HG03354 (cell line): ENCODE results near the gene LIFR.
"Not testable (repeated sequence)": the region's sequence is repeated elsewhere in the genome, so short reads cannot be mapped to it uniquely, and the experiment has no call there.

Experiments used
- ATAC-seq: cut with Tn5 transposase; IDR thresholded peaks from one replicate; pipeline ENCODE4 v1.9.1; 2021; ENCODE audit warnings: mild to moderate bottlenecking; ENCODE audit not compliant: unreplicated experiment, poor library complexity, severe bottlenecking

The LIFR gene

DNA sequence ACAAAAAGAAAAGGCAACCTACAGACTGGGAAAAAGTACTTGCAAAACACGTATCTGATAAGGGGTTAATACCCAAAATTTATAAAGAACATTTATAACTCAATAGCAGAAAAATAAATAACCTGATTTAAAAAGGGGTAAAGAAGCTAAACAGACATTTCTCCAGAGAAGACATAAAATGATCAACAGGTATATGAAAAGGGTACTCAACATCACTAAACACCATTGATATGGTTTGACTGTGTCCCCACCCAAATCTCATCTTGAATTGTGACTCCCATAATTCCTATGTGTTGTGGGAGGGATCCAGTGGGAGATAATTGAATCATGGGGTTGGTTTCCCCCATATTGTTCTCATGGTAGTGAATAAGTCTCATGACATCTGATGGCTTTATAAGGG, 27.1 kb upstream of the LIFR start:
- no peak for ATAC-seq

DNA sequence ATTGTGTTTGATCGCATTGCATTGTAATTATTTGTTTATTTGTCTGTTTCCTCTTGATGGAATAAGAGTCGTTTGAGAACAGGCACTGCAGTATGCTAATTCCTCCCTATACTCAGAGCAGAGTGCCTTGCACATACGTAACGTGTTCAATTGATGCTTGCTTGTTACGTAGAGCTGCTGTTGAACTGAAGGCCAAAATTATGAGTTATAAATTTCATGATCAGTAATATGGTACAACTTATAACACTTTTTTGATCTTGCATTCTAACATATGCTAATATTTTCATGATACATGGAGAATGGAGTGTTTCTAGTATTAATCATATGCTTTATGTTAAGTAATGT, 26.5 kb upstream of the LIFR start:
- no peak for ATAC-seq

DNA sequence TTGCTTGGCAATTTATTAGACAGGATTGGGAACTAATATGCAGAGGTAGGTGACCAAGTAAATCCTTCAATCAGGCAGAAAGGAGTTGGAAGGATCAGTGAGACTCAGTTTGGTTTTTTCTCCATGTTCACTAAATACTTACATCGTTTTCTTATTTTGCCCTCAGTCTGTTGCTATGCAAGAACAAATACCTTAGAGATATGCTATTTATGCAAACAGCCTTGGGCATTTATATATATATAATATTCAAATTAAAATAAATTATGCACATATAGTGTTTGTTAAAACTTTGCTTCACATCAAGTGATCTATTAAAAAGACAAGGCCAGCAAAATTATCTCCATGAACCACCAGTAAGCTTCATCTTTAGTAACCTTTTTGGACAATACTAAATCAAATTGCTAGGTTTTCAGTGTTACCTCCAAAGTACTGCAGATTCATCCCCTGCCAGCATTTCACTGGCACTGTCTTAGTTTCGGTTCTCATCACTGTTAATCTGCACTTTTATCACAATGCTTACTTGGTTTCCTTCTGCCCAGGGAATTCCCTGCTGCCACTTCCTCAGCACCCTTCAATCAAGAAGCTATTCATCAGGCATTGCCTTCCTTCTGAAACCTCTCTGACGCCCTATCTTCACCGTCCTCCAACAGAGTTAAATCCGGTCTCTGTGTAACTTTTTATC, 26.0 kb upstream of the LIFR start:
- ATAC-seq: no peak

DNA sequence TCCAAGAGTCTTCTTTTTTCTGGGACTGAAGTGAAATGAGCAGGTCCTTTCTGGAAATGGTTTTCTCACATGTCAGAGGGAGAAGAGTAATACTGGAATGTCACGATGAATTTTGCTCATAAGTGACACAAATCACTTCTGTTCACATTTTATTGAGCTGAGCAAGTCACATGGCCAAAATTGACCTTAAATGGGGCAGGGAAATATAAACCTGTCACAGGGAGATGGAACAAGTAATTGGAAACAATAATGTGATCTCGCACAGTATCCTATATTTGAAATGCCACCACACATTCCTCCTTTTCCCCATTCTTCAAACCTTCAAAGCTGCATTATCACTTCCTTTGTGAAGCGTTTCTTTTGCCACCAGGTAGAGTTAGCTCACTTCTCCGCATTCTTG, 25.2 kb upstream of the LIFR start:
- ATAC-seq: no peak

DNA sequence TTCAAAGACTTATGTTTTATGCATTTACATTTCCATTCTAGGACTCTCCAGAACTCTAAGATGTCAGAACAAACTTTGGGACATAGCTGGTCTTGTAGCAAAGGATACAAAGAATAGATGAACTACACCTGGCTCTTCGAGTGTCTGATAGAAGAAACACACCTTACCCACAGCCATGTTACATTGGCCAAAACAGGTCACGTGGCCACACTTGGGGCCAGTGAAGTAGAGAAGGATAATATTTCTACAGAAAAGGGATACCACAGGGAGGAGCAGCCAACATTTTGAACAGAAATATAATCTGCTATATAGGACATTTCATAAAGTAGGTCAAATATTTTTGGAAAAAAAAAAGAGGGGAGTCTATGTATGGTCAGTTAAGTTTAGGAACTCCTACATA, 22.7 kb upstream of the LIFR start:
- ATAC-seq: no peak

DNA sequence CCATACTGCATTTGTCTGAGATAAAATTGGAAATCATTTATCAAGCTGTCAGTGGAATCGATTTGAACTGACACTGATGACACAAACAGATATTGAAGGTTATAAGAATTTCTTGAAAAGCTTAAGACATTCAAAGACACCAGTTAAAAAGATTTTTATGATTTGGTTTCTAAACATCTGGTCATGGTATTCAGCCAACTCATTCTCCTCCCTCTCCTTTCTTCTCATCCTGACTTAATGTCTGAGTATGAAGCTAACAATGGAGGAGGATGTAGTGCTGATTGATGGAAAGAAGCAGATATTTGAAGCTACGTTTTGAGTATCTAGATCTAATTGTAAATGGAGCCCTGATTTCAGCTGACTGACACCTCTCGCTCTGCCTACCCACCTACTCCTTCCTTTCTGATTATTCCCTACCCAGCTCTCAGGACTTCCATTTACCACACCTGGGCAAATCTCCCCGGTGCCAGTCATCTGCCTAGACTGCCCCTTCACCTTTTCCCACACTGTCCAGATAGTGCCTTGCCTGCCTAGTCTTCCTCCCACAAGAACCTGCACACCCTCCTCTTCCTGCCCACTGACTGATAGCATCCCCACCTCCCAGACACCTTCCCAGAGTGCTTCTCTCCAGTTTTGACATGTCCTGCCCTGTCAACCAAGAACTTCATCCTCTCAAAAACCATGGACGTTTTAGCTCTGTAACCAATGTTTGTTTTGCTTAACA, 20.7 kb upstream of the LIFR start:
- ATAC-seq: no peak

DNA sequence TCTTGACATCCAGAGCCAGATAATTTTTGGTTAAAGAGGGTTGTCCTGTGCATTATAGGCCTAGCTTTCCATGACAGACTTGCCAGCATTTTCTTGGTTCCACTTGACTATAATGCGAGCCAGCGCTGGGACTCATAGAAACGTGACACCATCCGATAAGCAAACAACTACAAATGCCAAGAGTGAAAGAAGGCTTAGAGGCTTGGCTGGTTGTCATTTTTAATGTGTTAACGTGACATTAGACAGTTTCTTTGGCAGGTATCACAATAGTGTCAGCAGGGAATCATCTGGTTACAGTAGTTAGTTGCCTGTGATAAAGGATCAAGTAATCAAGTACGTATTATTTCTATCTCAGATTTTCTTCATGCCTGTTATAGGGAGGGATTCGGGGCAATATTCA, 20.0 kb upstream of the LIFR start:
- ATAC-seq: no peak

DNA sequence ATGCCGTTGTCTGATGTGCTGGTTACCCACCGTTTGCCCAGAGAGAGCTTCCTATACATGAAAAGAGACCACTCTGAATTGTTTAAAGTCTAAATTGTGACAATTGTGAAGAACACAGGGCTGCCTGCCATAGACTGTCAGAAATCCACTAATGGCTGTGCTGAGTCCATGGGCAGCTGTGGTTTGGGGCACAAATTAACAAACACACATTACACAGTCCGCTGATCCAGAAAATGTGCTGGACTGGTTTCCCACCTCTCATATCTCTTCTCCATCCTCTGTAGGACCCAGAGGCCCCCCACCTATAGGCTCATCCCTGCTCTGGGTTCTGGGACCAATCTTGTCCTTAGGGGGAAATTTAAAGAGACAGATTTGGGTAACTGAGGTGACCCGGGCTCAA, 19.0 kb upstream of the LIFR start:
- no peak for ATAC-seq

DNA sequence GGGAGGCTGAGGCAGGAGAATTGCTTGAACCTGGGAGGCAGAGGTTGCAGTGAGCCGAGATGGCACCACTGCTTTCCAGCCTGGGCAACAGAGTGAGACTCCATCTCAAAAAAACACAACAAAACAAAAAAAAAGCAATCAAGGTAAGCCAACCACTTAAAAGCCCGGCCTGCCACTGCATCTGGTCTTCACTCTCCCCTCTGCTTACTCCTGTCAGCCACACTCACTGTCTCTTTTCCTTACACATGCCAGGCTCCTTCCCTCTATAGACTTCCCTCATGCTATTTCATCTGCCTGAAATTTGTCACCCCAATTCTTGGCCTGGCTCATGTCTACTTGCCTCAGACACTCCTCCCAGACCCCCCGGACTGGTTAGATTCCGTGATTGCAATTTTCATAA, 17.6 kb upstream of the LIFR start:
- ATAC-seq: no peak

DNA sequence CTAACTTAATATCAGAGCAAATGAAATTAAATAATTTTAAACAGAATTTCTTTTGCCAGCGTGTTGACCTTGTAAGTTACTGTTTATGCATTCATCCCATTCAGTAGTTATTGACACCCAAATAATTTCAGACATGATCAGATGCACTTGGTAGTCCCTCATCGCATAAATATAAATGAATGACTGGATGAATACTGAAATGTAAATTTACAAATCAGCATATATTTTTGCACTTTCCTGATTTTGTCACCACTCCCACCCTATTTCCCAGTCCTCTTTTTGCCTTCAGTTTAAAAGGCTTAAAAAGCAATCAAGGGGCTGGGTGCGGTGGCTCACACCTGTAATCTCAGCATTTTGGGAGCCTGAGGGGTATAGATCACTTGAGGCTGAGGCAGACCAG, 17.1 kb upstream of the LIFR start:
- ATAC-seq: no peak

DNA sequence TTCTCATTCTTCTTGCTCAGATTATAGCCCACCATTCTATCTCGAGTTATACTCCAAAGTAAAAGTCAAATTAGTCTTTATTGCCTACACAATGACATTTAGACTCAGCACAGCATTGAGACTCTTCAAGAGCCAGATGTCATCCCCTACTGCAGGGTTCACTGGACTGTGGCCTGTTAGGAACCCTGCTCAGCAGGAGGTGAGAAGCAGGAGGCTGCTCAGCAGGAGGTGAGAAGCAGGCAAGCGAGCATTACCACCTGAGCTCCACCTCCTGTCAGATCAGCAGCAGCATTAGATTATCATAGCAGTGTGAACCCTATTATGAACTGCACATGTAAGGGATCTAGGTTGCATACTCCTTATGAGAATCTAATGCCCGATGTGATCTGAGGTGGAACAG, 12.7 kb upstream of the LIFR start:
- no peak for ATAC-seq

DNA sequence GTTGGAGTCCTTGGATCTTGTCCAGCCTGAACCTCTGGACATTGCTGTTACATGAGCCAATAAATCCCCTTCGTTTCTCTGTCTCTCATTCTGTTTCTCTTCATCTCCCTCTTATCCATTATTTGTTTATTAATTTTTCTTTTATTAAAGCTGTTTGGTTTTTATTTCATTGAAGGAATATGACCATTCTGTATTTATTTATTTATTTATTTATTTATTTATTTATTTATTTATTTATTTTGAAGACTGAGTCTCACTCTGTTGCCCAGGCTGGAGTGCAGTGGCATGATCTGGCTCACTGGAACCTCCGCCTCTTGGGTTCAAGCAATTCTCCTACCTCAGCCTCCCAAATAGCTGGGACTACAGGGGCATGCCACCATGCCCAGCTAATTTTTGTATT, 10.9 kb upstream of the LIFR start:
- ATAC-seq: not testable (repeated sequence)

DNA sequence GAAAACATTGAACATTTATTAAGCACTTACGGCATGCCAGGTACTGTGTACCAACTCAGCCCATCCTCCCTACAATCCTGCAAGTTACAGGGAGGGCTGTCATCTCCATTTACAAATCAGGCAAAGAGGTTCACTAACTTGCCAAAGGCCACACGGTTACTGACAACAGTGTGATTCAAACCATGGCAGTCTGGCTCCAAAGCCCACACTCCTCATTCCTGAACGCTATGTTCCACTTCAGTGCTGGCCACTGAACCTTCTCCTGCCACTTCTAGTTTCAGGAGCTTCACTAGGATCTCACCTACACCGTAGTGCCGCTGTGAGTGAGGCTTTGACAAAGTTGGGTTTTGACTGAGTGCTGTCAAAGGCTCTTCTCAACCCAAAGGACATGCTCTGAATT, 7.2 kb upstream of the LIFR start:
- no peak for ATAC-seq

DNA sequence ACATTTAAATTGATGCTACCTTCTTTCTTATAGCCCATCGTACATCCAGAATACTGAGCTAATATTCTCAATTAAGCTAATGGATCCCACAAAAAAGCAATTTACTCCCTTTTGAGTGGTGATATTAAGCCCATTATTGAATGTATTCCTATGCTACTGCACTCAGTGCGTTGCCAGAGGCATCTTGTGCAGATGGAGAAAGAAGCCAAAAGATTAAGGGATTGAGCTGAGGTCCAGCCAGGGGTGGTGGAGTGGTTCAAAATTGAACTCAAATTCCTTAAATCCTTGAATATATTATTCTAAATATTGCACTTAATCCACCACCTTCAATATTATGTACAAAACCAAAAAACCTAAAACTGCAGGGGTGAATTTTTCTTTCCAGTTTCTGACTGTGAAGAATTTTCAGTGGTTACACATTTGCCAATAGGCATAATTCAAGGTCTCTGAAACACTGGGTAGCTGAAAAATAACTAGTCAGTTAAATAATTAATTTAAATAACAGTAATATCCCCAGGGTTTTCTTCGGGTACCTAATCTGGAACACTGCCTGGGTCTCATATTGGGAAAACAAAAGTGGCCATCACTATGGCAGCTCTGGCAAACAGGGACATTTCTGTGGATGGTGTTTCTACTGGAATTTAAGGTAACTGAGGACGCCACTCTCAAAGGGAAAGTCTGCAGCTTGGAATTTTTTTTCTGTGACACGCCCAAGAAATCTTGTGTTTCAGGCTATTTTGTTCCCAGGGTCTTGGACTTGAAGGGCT, 6.2 kb upstream of the LIFR start:
- no peak for ATAC-seq

DNA sequence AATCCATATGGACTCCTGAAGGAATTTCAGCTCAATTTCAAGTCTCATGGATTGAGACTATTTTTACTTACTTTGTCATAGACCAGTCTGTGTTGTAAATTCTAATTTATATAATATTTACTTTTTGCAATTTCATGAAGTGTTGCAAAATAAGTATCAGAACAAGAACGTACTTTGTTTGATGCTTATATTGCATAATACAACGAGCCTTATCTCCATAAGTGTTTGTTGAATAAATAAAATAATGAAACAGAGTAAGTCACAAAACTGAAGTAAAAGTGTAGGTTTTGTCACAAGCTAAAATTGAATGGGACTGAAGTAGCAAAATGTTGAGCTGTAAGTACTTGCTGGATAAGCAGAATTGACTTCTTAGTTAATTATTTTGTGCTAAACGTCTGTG, 3.0 kb upstream of the LIFR start:
- no peak for ATAC-seq

DNA sequence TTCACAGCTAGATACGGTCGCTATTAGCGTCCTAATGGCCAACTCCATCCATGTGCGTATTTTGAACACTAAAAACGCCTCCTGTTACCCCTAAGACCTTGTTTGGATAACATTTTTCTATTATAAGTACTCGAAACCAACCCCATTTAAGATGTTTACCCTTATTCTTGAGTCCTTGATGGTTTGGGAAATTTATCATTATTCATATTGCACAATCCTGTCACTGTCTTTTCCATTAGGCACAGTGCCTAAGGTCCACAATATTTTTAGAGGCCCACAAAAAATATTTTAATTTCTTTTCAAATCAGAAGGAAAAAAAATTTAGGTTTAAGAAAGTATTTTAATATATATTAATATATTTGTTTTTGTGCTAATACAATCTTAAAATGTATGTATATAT, 1.3 kb upstream of the LIFR start:
- ATAC-seq: no peak

DNA sequence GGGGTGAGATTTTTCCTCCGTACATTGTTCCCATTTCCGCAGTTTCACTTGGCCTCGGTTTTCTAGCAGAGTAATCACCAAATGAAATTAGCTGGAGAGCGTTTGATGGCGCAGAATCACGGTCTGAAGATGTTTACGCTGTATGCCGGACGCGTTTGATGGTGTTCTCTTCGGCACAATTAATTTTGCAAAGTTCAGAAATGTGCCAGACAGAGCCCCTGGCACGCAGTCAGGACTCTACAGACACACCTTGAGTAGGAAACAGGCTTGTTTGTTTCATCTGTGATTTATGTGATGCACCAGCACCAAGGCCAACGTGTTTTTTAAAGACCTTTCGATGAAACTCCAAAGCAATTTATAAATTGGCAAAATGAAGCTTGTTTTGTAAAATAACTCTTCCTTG, 863 bp upstream of the LIFR start:
- ATAC-seq: no peak

DNA sequence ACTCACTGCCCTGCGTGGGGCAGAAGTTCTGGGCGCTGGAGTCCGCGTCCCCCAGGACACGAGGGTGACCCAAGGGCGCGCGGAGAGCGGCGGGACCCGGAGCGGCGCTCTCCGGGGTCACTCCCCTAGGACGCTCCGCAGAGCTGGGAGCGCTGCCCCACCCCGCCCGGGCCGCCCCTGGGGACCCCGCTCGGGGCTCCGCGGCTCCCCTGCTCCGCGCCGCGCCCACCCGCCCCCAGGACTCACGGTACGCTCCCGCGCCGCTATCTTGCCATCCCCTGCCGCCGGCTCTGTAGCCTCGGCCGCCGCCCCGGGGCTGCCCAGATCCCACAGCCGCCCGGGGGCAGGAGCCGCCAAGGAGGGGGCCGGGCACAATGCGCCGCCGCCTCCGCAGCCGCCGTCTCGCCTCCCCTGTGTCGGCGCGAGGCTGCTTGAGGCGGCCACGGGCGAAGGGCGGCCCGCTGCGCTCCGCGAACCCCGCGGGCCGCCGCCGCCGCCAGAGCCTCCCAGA, 303 bp downstream of the LIFR start:
- ATAC-seq: no peak

DNA sequence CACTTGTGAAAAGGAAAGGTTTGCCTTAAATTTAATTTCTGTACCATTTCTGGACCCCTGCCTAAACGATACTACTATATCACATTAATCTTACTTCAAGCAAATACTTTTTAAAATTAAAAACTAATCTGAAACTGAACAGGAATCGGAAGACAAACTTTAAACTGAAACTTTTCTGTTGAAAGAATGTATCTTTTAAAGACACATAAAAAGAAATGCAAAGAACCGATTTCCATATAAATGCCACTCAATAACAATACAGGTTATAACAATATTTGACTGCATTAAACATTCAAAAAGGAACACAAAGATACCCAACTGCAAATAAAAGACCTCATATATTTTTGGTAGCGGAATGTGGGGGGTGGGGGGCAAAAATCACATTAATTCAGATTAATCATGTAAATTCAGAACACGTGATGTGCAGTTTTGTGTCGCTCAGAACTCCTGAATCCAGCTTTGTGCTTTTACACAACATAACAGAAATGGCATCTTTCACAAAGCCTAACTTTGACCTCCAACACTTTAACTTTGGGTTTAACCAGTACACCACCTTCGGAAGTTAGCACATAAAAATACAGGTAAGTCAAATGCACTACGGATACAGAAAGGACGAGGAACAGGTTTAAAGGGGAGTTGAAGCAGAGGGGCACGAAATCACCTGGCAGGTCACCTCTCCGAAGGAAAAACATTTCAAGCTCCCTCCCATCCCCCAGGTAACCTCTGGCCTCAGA, 925 bp downstream of the LIFR start:
- no peak for ATAC-seq

DNA sequence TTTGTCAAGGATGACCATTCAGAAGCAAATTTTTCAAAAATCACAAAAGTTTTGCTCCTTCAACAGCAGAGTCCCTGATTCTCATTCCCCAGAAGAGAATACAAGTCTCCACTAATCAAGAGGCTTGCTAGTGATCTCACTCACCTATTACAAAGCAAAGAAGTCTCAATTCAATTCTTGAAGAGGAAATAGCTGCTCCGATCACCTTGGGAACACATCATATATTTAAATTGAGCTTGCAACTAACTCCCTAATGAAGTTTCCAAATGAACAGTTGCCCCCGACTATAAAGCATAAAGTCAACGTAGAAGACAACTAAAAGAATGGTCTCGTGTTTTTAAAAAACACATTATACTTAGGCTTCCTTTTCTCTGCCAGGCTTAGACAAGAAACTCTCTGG, 1.6 kb downstream of the LIFR start:
- no peak for ATAC-seq
